Measurements from ENCODE around the gene IL1RAPL1. TPM values are rescaled to one million over a fixed set of nuclear protein-coding genes. Genes with fewer than 3 reads are reported as not detected.

Gene IL1RAPL1
- total RNA-seq, 1 donor from 2014 or later: not detected

DNA sequence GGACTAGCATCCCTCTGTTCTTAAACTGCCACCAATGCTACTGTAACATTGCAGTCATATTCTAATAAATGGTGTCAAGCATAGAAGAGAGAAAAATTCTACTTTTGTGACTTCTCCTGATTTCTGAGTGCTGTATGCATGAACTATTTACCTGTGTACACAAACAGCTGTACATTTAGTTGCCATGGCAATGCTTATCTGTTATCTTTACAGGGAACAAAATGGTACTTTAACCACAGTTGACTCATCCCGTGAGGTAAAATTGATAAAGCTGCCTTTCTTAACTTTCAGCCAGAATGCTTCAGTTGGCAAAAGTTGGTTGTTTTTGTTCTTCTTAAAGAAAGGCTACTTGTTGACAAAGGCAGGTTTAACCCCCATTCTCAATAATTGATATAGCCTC lies 1040.6 kb downstream of the IL1RAPL1 start:
- DNase-seq (ENCODE audit: low spot score): no peak

DNA sequence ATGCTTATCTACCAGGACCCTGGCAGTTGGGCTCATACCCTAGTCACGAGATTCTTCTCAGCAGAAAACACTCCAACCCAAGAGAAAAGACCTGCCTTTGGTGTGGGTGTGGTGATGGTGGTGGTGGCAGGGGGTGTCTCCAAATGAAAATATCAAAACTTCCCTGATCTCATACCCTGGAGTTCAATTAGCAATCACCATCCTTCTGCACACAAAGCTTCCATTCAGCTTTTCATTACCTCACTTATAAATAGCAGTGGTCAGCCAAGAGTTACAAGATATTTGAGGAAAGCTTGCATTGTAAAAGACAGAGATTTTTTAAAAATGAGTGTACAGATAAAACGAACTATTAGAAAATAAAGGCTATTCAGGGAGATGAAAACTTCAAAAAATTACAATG lies 1047.3 kb downstream of the IL1RAPL1 start:
- no peak for DNase-seq (ENCODE audit: low spot score)

DNA sequence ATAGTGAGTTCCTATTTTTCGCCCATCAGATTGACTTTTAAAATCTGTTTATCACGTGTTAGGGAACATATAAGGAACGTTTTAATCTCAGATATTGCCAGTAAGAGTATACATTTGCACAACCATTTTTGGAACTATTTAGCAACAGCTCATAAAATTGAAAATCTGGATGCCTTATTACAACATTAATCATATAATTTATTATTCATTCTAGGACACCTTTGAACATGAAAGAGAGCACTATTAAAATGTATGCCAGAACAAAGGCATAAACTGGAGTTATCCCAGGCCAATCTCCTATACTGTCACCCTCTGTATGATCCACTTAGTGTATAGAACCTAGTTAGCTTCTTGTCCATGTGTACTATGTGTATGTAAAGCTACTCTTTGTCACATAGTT lies 1049.1 kb downstream of the IL1RAPL1 start:
- no peak for DNase-seq (ENCODE audit: low spot score)

DNA sequence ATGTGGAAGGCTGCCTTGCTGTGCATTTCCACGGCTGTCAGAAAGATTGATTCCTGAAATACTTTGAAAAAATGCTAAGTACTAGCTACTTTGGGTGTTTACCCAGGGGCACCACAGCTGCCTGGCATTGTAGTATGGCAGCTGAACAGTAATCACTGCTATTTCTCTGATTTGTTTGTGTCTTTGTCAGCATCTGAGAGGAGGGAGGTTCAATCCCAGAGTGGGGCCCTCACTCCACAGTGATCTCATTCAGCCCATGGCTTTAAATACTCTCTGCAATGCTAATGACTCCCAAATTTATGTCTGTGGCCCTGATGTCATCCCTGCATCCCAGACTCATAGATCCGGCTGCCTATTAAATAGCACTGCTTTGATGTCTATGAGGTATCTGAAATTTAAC lies 1052.9 kb downstream of the IL1RAPL1 start:
- DNase-seq (ENCODE audit: low spot score): no peak

DNA sequence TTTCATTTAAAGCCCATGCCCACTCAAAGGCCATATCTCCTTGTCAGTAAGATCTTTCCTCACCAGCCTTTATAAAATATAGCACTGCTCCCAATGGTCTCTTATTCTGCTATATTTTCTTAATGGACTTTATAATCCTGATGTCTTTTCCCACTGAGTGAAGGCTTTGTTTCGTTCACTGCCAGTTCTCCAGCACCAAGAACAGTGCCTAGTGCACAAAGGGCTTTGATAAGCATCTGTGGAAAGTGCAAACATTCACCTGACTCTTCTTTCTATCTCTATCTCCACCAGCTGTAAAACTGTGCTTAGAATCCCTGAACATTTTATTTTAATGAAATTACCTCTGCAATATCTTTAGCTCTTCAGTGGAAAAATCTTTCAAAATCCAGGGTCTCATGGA lies 1054.2 kb downstream of the IL1RAPL1 start:
- DNase-seq (ENCODE audit: low spot score): no peak

DNA sequence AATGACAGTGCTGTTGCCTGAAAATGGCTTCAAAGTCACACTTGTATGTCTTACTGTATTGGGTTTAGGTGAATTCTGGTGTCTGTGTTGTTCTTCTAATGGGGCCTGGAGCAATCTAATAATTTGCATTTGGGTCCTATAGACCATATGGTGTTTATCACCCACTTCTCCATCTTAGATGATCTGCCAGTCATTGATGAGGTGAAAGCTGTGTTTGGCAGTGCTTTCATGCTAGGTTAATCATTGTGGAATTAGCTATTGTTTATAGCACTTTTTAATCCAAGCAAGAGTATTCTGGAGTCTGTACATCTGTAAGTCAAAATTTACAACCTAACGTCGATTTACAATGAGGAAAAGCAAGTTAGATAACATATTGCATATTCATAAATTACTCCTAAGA lies 1055.9 kb downstream of the IL1RAPL1 start:
- DNase-seq (ENCODE audit: low spot score): no peak

DNA sequence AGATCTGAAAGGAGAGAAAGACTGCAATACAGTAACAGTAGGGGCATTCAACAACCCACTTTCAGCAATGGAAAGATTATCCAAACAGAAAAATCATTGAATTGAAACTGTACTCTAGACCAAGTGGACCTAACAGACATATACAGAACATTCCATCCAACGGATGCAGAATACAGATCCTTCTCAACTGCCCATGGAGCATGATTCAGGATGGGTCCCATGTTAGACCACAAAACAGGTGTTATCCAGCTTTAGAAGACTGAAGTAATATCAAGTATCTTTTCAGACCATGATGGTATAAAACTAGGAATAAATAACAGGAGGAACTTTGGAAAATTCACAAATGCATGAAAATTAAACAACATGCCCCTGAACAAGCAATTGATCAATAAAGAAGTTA lies 1060.9 kb downstream of the IL1RAPL1 start:
- DNase-seq (ENCODE audit: low spot score): no peak

DNA sequence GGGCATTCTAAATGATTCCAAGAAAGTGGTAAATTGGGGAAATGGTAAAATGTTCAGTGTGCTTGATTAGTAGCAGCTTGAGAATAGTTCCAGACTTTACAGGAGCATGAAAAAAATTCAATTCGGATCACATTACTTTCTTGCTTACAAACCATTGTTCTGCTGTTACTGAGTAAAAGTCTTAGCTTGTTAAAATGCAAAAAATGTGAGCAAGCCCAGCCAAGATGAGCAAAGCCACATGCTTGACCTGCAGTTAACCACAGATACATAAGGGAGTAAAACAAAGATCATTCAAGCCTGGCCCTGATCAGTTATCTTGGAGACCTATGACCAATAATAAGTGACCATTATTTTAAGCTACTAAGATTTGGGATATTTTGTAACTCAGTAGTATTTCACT lies 1065.2 kb downstream of the IL1RAPL1 start:
- no peak for DNase-seq (ENCODE audit: low spot score)

DNA sequence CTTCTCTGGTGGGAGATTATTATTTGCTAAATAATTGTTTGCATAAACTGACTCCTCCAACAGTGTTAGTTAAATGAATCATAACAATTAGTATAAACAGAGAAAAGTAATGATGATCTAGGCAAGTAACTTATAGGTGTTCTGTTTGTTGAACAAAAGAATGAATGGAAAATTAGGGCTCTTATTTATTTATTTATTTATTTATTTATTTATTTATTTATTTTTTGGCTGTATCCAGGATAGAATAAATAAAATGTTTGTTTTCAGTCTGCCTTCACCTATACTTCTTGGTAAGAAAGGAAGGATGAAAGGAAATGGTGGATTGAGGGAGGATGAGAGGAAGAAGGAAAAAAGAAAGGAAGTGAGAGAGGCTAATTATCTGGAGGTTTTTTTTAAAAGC lies 1066.5 kb downstream of the IL1RAPL1 start:
- DNase-seq (ENCODE audit: low spot score): no peak

DNA sequence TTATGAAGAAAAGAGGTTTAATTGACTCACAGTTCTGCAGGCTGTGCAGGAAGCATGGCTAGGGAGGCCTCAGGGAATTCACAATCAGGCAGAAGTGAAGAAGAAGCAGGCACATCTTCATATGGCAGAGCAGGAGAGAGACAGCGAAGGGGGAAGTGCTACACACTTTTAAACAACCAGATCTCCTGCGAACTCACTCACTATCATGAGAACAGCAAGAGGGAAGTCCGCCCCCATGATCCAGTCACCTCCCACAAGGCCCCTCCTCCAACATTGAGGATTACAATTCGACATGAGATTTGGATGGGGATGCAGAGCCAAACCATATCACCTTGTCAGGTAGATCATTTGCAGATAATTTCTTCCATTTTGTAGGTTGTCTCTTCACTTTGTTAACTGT lies 1072.7 kb downstream of the IL1RAPL1 start:
- no peak for DNase-seq (ENCODE audit: low spot score)

DNA sequence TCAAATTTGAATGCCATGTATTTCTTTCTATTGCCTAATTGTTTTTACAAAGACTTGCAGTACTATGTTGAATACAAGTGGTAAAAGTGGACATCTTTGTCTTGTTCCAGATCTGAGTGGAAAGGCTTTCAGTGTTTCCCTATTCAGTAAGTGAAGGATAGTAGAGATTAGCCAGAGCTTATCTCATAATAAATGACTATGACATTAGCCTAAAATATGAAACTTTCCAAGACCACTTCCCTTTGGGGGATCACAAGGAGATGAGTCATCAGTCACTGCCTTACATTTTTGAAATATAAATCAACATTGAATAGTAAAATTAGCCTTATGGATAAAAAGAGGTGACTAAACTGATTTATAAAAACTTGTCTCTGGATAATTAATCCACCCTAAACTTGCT lies 1074.0 kb downstream of the IL1RAPL1 start:
- no peak for DNase-seq (ENCODE audit: low spot score)

DNA sequence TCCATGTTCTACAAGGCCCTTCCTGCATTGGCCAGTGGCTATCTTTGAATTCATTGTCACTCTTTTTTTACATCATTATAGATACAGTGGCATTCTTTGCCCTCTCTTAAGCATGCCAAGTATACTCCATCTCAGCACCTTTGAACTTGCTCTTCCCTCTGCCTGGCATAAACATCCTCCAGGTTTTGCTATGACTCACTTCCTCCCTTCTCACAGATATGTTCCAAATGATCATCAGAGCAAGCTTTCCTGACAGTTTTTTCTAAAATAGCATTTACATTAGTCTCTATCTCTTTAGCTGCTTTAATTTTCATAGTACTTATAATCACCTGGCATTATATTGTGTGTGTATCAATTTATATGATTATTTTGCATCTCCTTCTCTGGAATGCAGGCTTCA lies 1074.9 kb downstream of the IL1RAPL1 start:
- no peak for DNase-seq (ENCODE audit: low spot score)

DNA sequence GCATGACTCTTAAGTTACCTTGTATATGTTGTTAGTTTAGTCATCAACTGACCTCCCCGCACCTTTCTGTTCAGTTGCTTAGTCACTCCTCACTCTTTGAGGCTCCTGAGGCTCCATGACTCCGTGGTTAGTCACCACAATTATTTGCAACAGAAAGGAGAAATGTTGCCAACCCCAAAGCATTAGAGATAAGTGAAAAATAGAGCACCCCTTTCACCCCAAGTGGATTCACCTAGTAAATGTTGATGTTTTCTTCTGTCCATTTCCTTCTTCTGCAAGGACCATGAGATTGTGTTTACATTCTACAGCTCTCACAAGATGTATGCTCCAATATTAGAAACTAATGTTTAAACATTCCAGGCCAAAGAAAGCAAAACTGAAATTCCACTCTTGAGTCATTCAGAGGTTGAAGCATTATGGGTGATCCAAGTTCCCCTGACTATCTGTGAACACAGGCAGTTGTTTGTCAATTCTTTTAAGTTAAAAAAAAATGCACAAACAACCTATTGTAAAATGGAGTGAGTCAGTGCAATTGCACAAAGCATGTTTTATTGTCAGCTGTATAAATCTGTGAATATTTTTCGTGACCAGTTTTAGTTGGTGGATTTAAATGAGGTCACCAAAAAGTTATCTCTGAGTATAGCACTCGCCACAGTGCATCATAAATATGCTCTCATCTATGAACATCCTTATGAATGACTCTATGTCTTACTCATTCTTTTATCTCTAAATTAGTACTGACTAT lies 1075.7 kb downstream of the IL1RAPL1 start:
- DNase-seq (ENCODE audit: low spot score): no peak

DNA sequence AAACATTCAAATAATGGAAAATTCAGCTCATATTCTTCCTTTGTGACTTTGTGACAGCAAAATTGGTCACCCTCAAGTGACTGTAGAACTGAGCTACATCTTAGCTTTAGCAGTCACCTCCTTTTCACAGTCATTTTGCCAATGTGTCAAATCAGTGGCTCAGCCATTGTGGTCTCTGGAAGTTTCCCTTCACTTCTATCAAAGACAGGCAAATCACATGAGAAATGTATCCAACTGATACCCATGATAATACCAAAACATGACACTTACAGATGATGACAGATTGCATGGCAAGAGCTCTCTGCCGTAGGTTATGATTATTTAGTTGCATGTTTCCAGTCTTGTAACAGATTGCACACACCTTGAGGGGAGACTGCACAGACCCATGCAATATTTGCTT lies 1078.3 kb downstream of the IL1RAPL1 start:
- no peak for DNase-seq (ENCODE audit: low spot score)

DNA sequence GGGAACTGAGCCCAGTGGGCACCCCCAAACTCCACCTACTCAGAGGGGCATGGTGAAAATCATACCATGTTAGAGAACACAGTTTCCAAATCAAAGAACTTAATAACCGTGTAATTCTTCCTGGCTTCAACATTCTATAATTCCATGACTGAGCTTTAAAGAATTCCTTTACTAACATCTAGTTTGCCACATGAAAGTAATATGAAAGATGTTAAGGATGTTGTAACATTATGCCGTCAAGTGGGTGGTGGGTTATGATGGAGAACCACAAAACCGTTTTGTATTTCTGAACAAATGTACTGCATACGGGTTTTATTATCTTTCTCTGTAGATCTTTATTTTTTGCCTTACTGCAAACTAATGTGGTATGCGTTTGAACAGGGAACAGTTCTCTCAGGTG lies 1079.1 kb downstream of the IL1RAPL1 start:
- DNase-seq (ENCODE audit: low spot score): no peak

DNA sequence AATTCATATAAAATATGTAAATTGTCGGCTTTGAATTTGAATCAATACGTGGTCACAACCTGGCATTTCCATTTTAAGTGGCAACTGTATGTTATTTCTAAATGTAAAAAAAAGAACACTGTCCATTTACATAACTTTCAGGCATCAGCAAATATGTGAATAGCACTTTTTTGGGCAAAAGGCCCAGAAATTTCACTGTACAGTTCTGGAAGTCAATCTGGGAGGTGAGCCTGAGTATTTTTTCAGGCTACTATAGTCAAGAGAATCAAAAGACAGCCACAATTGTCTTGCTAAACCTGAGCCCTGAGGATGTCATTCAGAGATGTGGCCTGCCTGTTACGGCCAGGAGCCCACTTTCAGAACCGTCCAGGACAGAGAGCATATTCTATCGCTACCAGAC lies 1084.2 kb downstream of the IL1RAPL1 start:
- no peak for DNase-seq (ENCODE audit: low spot score)

DNA sequence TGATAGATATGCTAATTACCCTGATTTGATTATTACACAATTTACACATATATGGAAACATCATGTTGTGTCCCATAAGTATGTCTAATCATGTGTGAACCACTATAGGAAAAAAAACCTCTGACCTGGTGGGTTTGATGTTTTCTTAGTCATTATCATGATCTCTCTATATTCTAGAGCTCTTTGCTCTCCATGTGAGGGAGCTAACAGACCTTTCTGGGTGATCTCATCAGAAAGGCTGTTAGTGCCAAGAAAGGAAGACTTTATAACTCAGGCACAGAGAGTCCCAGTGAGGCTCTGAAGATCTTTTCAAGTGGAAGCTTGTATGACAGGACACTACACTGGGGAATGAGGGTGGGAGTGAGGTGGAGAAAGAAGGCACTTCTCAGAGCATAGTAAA lies 1100.4 kb downstream of the IL1RAPL1 start:
- DNase-seq (ENCODE audit: low spot score): no peak

DNA sequence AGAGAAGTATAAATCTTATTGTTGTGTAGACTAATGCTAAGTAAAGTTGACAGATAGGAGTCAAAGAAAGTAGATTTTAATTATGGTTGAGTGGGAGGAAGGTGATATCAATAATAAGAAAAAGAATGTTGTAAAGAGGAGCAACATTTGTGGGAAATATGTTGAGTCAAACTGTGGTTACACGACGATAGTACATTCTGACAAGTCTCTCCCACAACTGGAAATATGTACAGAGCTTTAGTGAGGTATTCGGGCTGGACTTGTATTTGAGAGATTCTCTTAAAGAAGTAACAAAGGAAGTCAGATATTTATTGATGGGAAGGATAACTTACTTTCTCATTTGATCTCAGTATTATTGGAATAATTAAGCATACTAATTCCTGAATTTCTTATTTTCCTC lies 1102.8 kb downstream of the IL1RAPL1 start:
- no peak for DNase-seq (ENCODE audit: low spot score)

DNA sequence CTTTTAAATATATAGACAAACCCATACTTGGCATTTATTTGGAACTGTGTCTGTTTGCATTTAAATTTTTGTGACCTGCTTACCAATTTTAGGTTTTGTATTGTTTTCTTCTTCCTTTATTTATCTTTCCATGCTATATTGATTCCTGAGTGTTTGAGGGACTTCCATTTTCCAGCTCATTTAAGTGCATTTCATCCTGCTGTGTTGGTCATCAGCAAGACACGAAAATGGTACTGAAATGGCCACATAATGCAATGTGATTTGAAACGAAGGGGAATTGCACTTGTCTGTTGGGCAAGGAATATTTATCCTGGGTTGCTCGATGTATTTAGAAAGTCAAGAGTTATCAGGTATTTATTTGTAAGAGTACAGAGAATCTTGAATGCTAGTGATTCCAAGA lies 1103.8 kb downstream of the IL1RAPL1 start:
- no peak for DNase-seq (ENCODE audit: low spot score)

DNA sequence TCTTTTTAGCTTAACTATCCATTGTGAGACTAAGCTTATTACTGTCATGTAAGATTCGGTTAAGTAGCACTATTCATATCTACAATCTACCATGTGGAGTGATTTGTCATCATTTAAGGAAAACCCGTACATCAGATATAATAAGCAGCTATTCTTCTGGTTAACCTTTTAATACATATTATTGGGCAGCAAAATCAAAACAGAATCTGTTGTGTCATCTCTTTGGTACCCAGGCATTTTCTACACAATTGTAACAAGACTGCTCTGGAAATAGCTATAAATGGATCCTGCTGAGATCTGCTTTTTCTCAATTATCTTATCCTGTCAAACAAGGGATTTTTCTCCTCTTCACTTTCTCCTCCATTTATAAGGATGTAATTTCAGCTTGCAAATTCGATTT lies 1106.7 kb downstream of the IL1RAPL1 start:
- no peak for DNase-seq (ENCODE audit: low spot score)

DNA sequence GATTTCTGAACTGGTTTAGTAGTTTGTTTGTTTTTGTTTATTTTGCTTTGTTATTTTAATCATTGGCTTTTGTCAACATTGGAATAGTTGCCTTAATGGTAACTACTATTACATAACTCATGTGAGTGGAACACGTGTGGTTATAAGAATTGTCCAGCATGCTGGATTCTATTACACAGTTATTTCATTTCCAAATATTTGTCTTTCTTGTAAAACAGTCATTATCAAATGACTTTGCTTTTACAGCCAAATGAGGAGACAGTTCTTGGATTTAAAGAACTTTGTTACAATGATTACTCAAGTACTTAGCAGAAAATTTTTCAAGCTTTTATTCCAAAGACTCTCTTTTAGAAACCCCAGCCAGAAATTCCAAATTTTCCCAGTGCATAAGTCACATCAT lies 1112.0 kb downstream of the IL1RAPL1 start:
- no peak for DNase-seq (ENCODE audit: low spot score)

DNA sequence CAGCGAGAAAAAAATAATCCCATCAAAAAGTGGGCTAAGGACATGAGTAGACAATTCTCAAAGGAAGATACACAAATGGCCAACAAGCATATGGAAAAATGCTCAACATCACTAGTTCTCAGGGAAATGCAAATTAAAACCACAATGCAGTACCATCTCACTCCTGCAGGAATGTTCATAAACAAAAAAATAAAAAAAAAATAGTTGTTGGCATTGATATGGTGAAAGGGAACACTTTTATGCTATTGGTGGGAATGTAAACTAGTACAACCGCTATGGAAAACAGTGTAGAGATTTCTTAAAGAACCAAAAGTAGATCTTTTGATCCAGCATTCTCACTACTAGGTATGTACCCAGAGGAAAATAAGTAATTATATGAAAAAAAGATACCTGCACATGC lies 1119.8 kb downstream of the IL1RAPL1 start:
- no peak for DNase-seq (ENCODE audit: low spot score)

DNA sequence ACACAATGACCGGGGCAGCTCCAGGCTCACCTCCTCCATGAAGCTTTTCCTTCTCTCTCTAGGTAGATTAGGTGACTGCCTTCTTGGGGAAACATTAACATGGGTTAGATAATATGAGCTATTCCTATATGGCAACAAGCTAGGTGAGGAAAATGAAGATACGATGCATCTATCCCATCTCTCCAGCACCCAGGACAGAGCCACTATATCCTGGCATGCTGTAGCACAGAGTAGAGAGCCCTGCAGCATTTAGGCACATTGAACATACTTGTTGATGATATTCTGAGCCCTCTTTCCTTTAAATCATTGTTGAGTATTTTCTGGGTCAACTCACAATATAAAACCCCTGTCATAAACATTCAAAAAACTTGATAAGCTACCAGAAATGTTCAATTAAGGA lies 1133.9 kb downstream of the IL1RAPL1 start:
- DNase-seq (ENCODE audit: low spot score): no peak

DNA sequence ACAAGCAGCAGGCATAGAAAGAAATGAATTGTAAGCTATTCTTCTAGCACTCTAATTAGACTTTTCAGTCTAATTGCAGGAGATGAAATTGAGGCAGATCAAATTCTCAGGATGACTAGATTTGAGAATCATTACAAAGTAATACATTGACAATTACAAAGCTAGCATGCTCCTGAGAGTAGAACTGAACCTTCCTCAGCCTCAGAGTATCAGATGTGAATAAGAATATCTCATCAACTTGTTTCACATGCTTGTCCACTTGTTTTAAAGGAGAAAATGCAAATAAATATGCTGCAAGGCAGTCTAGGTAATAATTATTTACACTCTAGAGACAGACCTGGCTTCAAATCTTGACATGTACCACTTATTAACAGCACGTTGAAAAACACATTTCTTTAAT lies 1137.1 kb downstream of the IL1RAPL1 start:
- no peak for DNase-seq (ENCODE audit: low spot score)
